ENCODE results near the gene PIP5K1A.

GRCh38 chr1:151165281-151165737, 33.0 kb upstream of the PIP5K1A start:
- TF ChIP-seq CTCF (IDR thresholded peaks at IDR 0.05 in 2 of 3, conservative IDR thresholded peaks at IDR 0.05 in 1 of 3; ENCODE audit: insufficient read depth in 2 of 3, low read depth in 1 of 3, low read length in 3 of 3): no peak
- no peak for TF ChIP-seq SP1 (CRISPR knock-in tag; IDR thresholded peaks at IDR 0.05)
- TF ChIP-seq EP300 (IDR thresholded peaks at IDR 0.05; ENCODE audit: low read length): no peak
- TF ChIP-seq EHMT2 (IDR thresholded peaks at IDR 0.05): no peak
- no peak for TF ChIP-seq THRB (CRISPR knock-in tag; conservative IDR thresholded peaks at IDR 0.05)
- no peak for TF ChIP-seq CBFB (CRISPR knock-in tag; IDR thresholded peaks at IDR 0.05)
- no peak for TF ChIP-seq POLR2AphosphoS2 (IDR thresholded peaks at IDR 0.05; ENCODE audit: low read length)
- no peak for TF ChIP-seq ZNF140 (CRISPR knock-in tag; IDR thresholded peaks at IDR 0.05)
- no peak for TF ChIP-seq CREM (IDR thresholded peaks at IDR 0.05; ENCODE audit: low read depth)
- TF ChIP-seq RCOR1 (IDR thresholded peaks at IDR 0.05; ENCODE audit: borderline replicate concordance in 1 of 2, low read depth in 2 of 2, low read length in 2 of 2): no peak
- TF ChIP-seq NFATC3 (IDR thresholded peaks at IDR 0.05): no peak
- no peak for TF ChIP-seq CBX2 (IDR thresholded peaks at IDR 0.05; ENCODE audit: insufficient read depth, low read length, poor library complexity, severe bottlenecking)
- TF ChIP-seq DPF2 (IDR thresholded peaks at IDR 0.05): peak; percentile 48
- TF ChIP-seq POLR2A (conservative IDR thresholded peaks at IDR 0.05): no peak

Data from K562 (cell line).